A673 (cell line): ENCODE results near the gene C10orf90. TPM values are rescaled to one million over a fixed set of nuclear protein-coding genes. Genes with fewer than 3 reads are reported as not detected.

ENCODE experiments used
- BruUV-seq: library from RNA; stranded (reverse); fragments of 400-500 nt; replicated peaks from 2 replicates; lab custom pipeline; 2021; lab: Mats Ljungman, UMichigan
- CTCF ChIA-PET: fragments of 300-600 bp; sonication (Branson Sonifier 250); formaldehyde crosslinking; loops from one replicate; lab custom pipeline; 2022; ENCODE audit warnings: antibody characterized with exemption; lab: Charles Lee
- POLR2A ChIA-PET: fragments of 300-600 bp; sonication (Branson Sonifier 250); formaldehyde crosslinking; loops from one replicate; lab custom pipeline; 2022; ENCODE audit warnings: antibody characterized with exemption; ENCODE audit not compliant: low non-redundant PET; lab: Charles Lee
- DNase-seq: peaks from one replicate; pipeline ENCODE4 v3.0.0-alpha.2; 2015; ENCODE audit warnings: low spot score
- H3K27ac ChIP-seq: fragments of 200-600 bp; sonication (generic); 2 replicates; pipeline ENCODE4 v1.5.1; 2016; ENCODE audit warnings: mixed run types, low read depth, mild to moderate bottlenecking, mixed read lengths, antibody characterized with exemption, low read length; ENCODE audit not compliant: poor library complexity, severe bottlenecking
- H3K27me3 ChIP-seq: fragments of 200-600 bp; sonication (generic); replicated peaks from 2 replicates; pipeline ENCODE4 v1.6.1; 2017; ENCODE audit warnings: mixed run types, low read depth, mild to moderate bottlenecking, mixed read lengths, antibody characterized with exemption, low read length; ENCODE audit not compliant: insufficient read depth, poor library complexity
- H3K36me3 ChIP-seq: fragments of 200-600 bp; sonication (generic); 2 replicates; pipeline ENCODE4 v1.6.1; 2016; ENCODE audit warnings: mixed run types, mild to moderate bottlenecking, mixed read lengths, antibody characterized with exemption, low read length; ENCODE audit not compliant: insufficient read depth, poor library complexity, severe bottlenecking
- H3K4me1 ChIP-seq: fragments of 200-600 bp; sonication (generic); 2 replicates; pipeline ENCODE4 v1.6.1; 2017; ENCODE audit warnings: mixed run types, mild to moderate bottlenecking, mixed read lengths, antibody characterized with exemption, low read length; ENCODE audit not compliant: insufficient read depth, poor library complexity, severe bottlenecking
- H3K4me3 ChIP-seq: fragments of 200-600 bp; sonication (generic); 2 replicates; pipeline ENCODE4 v1.5.1; 2016; ENCODE audit warnings: low read depth, mixed run types, mild to moderate bottlenecking, mixed read lengths, low read length; ENCODE audit not compliant: poor library complexity, severe bottlenecking
- H3K9me3 ChIP-seq: fragments of 200-600 bp; sonication (generic); 2 replicates; pipeline ENCODE4 v1.6.1; 2016; ENCODE audit warnings: mixed run types, low read depth, mild to moderate bottlenecking, mixed read lengths, antibody characterized with exemption, low read length; ENCODE audit not compliant: poor library complexity, severe bottlenecking
- CTCF ChIP-seq: fragments of 300-800, 200-600 bp; sonication (generic); conservative IDR thresholded peaks from 2 replicates; pipeline ENCODE4 v1.5.1; 2017; ENCODE audit warnings: low read depth, mild to moderate bottlenecking, antibody characterized with exemption, low read length, moderate library complexity, mixed read lengths
- EZH2 ChIP-seq: fragments of 200-600 bp; sonication (generic); IDR thresholded peaks from 2 replicates; pipeline ENCODE4 v1.6.1; 2017; ENCODE audit warnings: borderline replicate concordance, low read depth, mild to moderate bottlenecking, mixed read lengths, antibody characterized with exemption, low read length; ENCODE audit not compliant: poor library complexity, severe bottlenecking
- intact Hi-C: fragments of 100-400 bp; cut with micrococcal nuclease; formaldehyde crosslinking; loops from one replicate; pipeline ENCODE4 v1.10.0; 2022; ENCODE audit not compliant: unreplicated experiment
- total RNA-seq: library from RNA; stranded (reverse); gene quantifications from 2 replicates; pipeline ENCODE4 v1.2.3, GENCODE V29; 2021

C10orf90 gene
- total RNA-seq, 1 experiment from 2014 or later, result not detected

GRCh38 chr10:126496771-126497545 lies 173.5 kb downstream of the C10orf90 start:
- Histone ChIP-seq H3K36me3 (no peaks in the 10 kb centered on the region), H3K4me3 (no peak overlapping the region), H3K9me3 (no peaks in the 10 kb centered on the region), H3K4me1 (no peaks in the 10 kb centered on the region), H3K27me3 (peaks cover 4% of the 10 kb centered on the region), H3K27ac (no peak overlapping the region)
- no peak for TF ChIP-seq CTCF
- TF ChIP-seq EZH2, result no peak
- no TSS peak for BruUV-seq
- ChIA-PET POLR2A (no interaction called here), CTCF (no interaction called here)
- no peak for DNase-seq
- intact Hi-C loops, result no loop called here

- Histone ChIP-seq H3K36me3 (no peaks in the 10 kb centered on the region), H3K4me1 (no peaks in the 10 kb centered on the region), H3K27me3 (peaks cover 13% of the 10 kb centered on the region), H3K4me3 (no peak overlapping the region), H3K27ac (no peak overlapping the region), H3K9me3 (peaks cover 4% of the 10 kb centered on the region)
- CTCF ChIA-PET, result no interaction called here
- TF ChIP-seq CTCF, result no peak
- no peak for TF ChIP-seq EZH2
- POLR2A ChIA-PET, result no interaction called here
- BruUV-seq, result no TSS peak
- intact Hi-C loops, result no loop called here
- DNase-seq, result no peak
These were observed 179.0 kb downstream of the C10orf90 start for GRCh38 chr10:126491476-126491875.

GRCh38 chr10:126481181-126481580 lies 189.3 kb downstream of the C10orf90 start:
- intact Hi-C loops, result no loop called here
- no TSS peak for BruUV-seq
- Histone ChIP-seq H3K9me3 (no peaks in the 10 kb centered on the region), H3K36me3 (no peaks in the 10 kb centered on the region), H3K4me1 (no peaks in the 10 kb centered on the region), H3K27me3 (peaks cover 2% of the 10 kb centered on the region), H3K4me3 (no peak overlapping the region), H3K27ac (no peak overlapping the region)
- POLR2A ChIA-PET, result no interaction called here
- no peak for DNase-seq
- no peak for TF ChIP-seq CTCF
- CTCF ChIA-PET, result no interaction called here
